ENCODE measurements around the gene AJAP1.

GRCh38 chr1:4728319-4729089, 74.1 kb downstream of the AJAP1 start:
- no peak for TF ChIP-seq GATA2 (IDR thresholded peaks at IDR 0.05; ENCODE audit: low read depth, low read length)
- no peak for TF ChIP-seq GATA3 (IDR thresholded peaks at IDR 0.05; ENCODE audit: low read depth, low read length)
